ENCODE measurements around the gene EIF4G1.
A peak's percentile ranks its signal among the peaks of the same experiment; 100 is the strongest.

EIF4G1 gene

GRCh38 chr3:184352897-184353545 lies 38.6 kb downstream of the EIF4G1 start:
- DNase-seq: no peak
- no peak overlapping the region for H4K8ac ChIP-seq (ENCODE audit: low read length)
- no peak overlapping the region for H3K14ac ChIP-seq (ENCODE audit: low read length in 2 of 2)
- H3K18ac ChIP-seq (ENCODE audit: low read depth in 1 of 2, low read length in 2 of 2): no peak overlapping the region
- no peak overlapping the region for H3K9ac ChIP-seq (ENCODE audit: low read length)
- no peak overlapping the region for H3K23ac ChIP-seq (ENCODE audit: low read length in 2 of 2)
- WGBS: 93% methylated on average over 10 of the region's 11 CpGs
- H2BK12ac ChIP-seq (ENCODE audit: low read length in 2 of 2): no peak overlapping the region
- peaks cover 33 to 59% of the 10 kb centered on the region in 2 experiments for H3K36me3 ChIP-seq (ENCODE audit: control insufficient read depth in 1 of 2, insufficient read depth in 2 of 2, low read depth in 1 of 2, low read length in 2 of 2)
- no peak overlapping the region for H2BK15ac ChIP-seq (ENCODE audit: low read depth, poor library complexity, severe bottlenecking)
- H3K27me3 ChIP-seq (ENCODE audit: control insufficient read depth in 1 of 2, insufficient read depth in 1 of 2, low read length in 2 of 2): no peaks in the 10 kb centered on the region
- H3K9me3 ChIP-seq (ENCODE audit: control insufficient read depth, low read length): no peaks in the 10 kb centered on the region
- H3K27ac ChIP-seq (ENCODE audit: low read length, poor library complexity, severe bottlenecking): no peak overlapping the region
- H3K4ac ChIP-seq (ENCODE audit: low read depth in 1 of 2, low read length in 2 of 2): no peak overlapping the region
- H3K79me1 ChIP-seq (replicated peaks; ENCODE audit: low read length, poor library complexity, severe bottlenecking): peaks cover 3% of the 10 kb centered on the region
- H2AFZ ChIP-seq (ENCODE audit: low read depth, low read length): no peak overlapping the region
- no peak overlapping the region for H4K91ac ChIP-seq (ENCODE audit: low read length)
- no peak overlapping the region for H2BK5ac ChIP-seq (ENCODE audit: low read depth, low read length, poor library complexity, severe bottlenecking)
- H3K4me1 ChIP-seq (ENCODE audit: control insufficient read depth, insufficient read depth, low read depth, low read length): peaks cover 32% of the 10 kb centered on the region
- H3K4me3 ChIP-seq (ENCODE audit: insufficient read depth in 1 of 2, low read depth in 1 of 2, low read length in 2 of 2): no peak overlapping the region
- no peak overlapping the region for H2AK5ac ChIP-seq (ENCODE audit: low read length, severe bottlenecking)
- no peak overlapping the region for H3K4me2 ChIP-seq (ENCODE audit: low read length, poor library complexity, severe bottlenecking)
- H2BK120ac ChIP-seq (ENCODE audit: low read depth, low read length): no peak overlapping the region

GRCh38 chr3:184353546-184353941 lies 39.1 kb downstream of the EIF4G1 start:
- no peak overlapping the region for H3K14ac ChIP-seq (ENCODE audit: low read length in 2 of 2)
- no peak overlapping the region for H3K23ac ChIP-seq (ENCODE audit: low read length in 2 of 2)
- WGBS: 98% methylated on average over 11 of the region's 11 CpGs
- peaks cover 3% of the 10 kb centered on the region for H3K79me1 ChIP-seq (replicated peaks; ENCODE audit: low read length, poor library complexity, severe bottlenecking)
- no peak overlapping the region for H3K4me3 ChIP-seq (ENCODE audit: insufficient read depth in 1 of 2, low read depth in 1 of 2, low read length in 2 of 2)
- H3K4me1 ChIP-seq (ENCODE audit: control insufficient read depth, insufficient read depth, low read depth, low read length): peaks cover 29% of the 10 kb centered on the region
- H2AK5ac ChIP-seq (ENCODE audit: low read length, severe bottlenecking): no peak overlapping the region
- H3K9ac ChIP-seq (ENCODE audit: low read length): no peak overlapping the region
- peaks cover 36 to 64% of the 10 kb centered on the region in 2 experiments for H3K36me3 ChIP-seq (ENCODE audit: control insufficient read depth in 1 of 2, insufficient read depth in 2 of 2, low read depth in 1 of 2, low read length in 2 of 2)
- H3K18ac ChIP-seq (ENCODE audit: low read depth in 1 of 2, low read length in 2 of 2): no peak overlapping the region
- H3K27ac ChIP-seq (ENCODE audit: low read length, poor library complexity, severe bottlenecking): no peak overlapping the region
- H3K27me3 ChIP-seq (ENCODE audit: control insufficient read depth in 1 of 2, insufficient read depth in 1 of 2, low read length in 2 of 2): no peaks in the 10 kb centered on the region
- no peak overlapping the region for H4K8ac ChIP-seq (ENCODE audit: low read length)
- no peak overlapping the region for H2AFZ ChIP-seq (ENCODE audit: low read depth, low read length)
- H3K9me3 ChIP-seq (ENCODE audit: control insufficient read depth, low read length): no peaks in the 10 kb centered on the region
- no peak overlapping the region for H2BK120ac ChIP-seq (ENCODE audit: low read depth, low read length)
- H4K91ac ChIP-seq (ENCODE audit: low read length): no peak overlapping the region
- H2BK12ac ChIP-seq (ENCODE audit: low read length in 2 of 2): no peak overlapping the region
- no peak overlapping the region for H2BK5ac ChIP-seq (ENCODE audit: low read depth, low read length, poor library complexity, severe bottlenecking)
- H3K4me2 ChIP-seq (ENCODE audit: low read length, poor library complexity, severe bottlenecking): no peak overlapping the region
- H3K4ac ChIP-seq (ENCODE audit: low read depth in 1 of 2, low read length in 2 of 2): no peak overlapping the region
- no peak overlapping the region for H2BK15ac ChIP-seq (ENCODE audit: low read depth, poor library complexity, severe bottlenecking)
- DNase-seq: no peak

GRCh38 chr3:184354121-184354728 lies 39.8 kb downstream of the EIF4G1 start:
- whole genome bisulfite sequencing: 70% methylated on average over 18 of the region's 18 CpGs
- Histone ChIP-seq H3K27me3 (ENCODE audit: control insufficient read depth in 1 of 2, insufficient read depth in 1 of 2, low read length in 2 of 2) (no peaks in the 10 kb centered on the region), H4K91ac (ENCODE audit: low read length) (no peak overlapping the region), H3K9me3 (ENCODE audit: control insufficient read depth, low read length) (no peaks in the 10 kb centered on the region), H3K27ac (ENCODE audit: low read length, poor library complexity, severe bottlenecking) (no peak overlapping the region), H3K18ac (ENCODE audit: low read depth in 1 of 2, low read length in 2 of 2) (no peak overlapping the region), H2BK15ac (ENCODE audit: low read depth, poor library complexity, severe bottlenecking) (no peak overlapping the region), H3K23ac (ENCODE audit: low read length in 2 of 2) (no peak overlapping the region), H2BK5ac (ENCODE audit: low read depth, low read length, poor library complexity, severe bottlenecking) (no peak overlapping the region), H3K4ac (ENCODE audit: low read depth in 1 of 2, low read length in 2 of 2) (no peak overlapping the region), H3K79me1 (replicated peaks; ENCODE audit: low read length, poor library complexity, severe bottlenecking) (peaks cover 8% of the 10 kb centered on the region), H4K8ac (ENCODE audit: low read length) (peak overlapping the region; percentile 45), H3K4me2 (ENCODE audit: low read length, poor library complexity, severe bottlenecking) (no peak overlapping the region), H2BK120ac (ENCODE audit: low read depth, low read length) (no peak overlapping the region), H3K14ac (ENCODE audit: low read length in 2 of 2) (no peak overlapping the region), H3K4me3 (ENCODE audit: insufficient read depth in 1 of 2, low read depth in 1 of 2, low read length in 2 of 2) (no peak overlapping the region), H3K36me3 (ENCODE audit: control insufficient read depth in 1 of 2, insufficient read depth in 2 of 2, low read depth in 1 of 2, low read length in 2 of 2) (peaks cover 36 to 68% of the 10 kb centered on the region in 2 experiments), H2AK5ac (ENCODE audit: low read length, severe bottlenecking) (no peak overlapping the region), H3K4me1 (ENCODE audit: control insufficient read depth, insufficient read depth, low read depth, low read length) (peaks cover 24% of the 10 kb centered on the region), H2AFZ (ENCODE audit: low read depth, low read length) (no peak overlapping the region), H3K9ac (ENCODE audit: low read length) (no peak overlapping the region), H2BK12ac (ENCODE audit: low read length in 2 of 2) (no peak overlapping the region)
- peak; percentile 37 for DNase-seq

GRCh38 chr3:184354754-184355153 lies 40.3 kb downstream of the EIF4G1 start:
- Histone ChIP-seq H2AFZ (ENCODE audit: low read depth, low read length) (no peak overlapping the region), H3K14ac (ENCODE audit: low read length in 2 of 2) (no peak overlapping the region), H3K79me1 (replicated peaks; ENCODE audit: low read length, poor library complexity, severe bottlenecking) (peaks cover 10% of the 10 kb centered on the region), H2BK12ac (ENCODE audit: low read length in 2 of 2) (no peak overlapping the region), H3K4me3 (ENCODE audit: insufficient read depth in 1 of 2, low read depth in 1 of 2, low read length in 2 of 2) (no peak overlapping the region), H3K9ac (ENCODE audit: low read length) (no peak overlapping the region), H2AK5ac (ENCODE audit: low read length, severe bottlenecking) (no peak overlapping the region), H3K4me1 (ENCODE audit: control insufficient read depth, insufficient read depth, low read depth, low read length) (peaks cover 26% of the 10 kb centered on the region), H3K18ac (ENCODE audit: low read depth in 1 of 2, low read length in 2 of 2) (no peak overlapping the region), H2BK5ac (ENCODE audit: low read depth, low read length, poor library complexity, severe bottlenecking) (no peak overlapping the region), H3K23ac (ENCODE audit: low read length in 2 of 2) (no peak overlapping the region), H3K9me3 (ENCODE audit: control insufficient read depth, low read length) (no peaks in the 10 kb centered on the region), H2BK15ac (ENCODE audit: low read depth, poor library complexity, severe bottlenecking) (no peak overlapping the region), H2BK120ac (ENCODE audit: low read depth, low read length) (no peak overlapping the region), H4K8ac (ENCODE audit: low read length) (no peak overlapping the region), H3K4me2 (ENCODE audit: low read length, poor library complexity, severe bottlenecking) (no peak overlapping the region), H3K27ac (ENCODE audit: low read length, poor library complexity, severe bottlenecking) (no peak overlapping the region), H3K36me3 (ENCODE audit: control insufficient read depth in 1 of 2, insufficient read depth in 2 of 2, low read depth in 1 of 2, low read length in 2 of 2) (peaks cover 36 to 69% of the 10 kb centered on the region in 2 experiments), H3K4ac (ENCODE audit: low read depth in 1 of 2, low read length in 2 of 2) (no peak overlapping the region), H4K91ac (ENCODE audit: low read length) (no peak overlapping the region), H3K27me3 (ENCODE audit: control insufficient read depth in 1 of 2, insufficient read depth in 1 of 2, low read length in 2 of 2) (no peaks in the 10 kb centered on the region)
- no peak for DNase-seq
- 76% methylated on average over 3 of the region's 8 CpGs for whole genome bisulfite sequencing

Data from mesenchymal stem cell (in vitro differentiated cells and primary cell).